Neural progenitor cell (in vitro differentiated cells): ENCODE results near the gene GDF7. TPM values are rescaled to one million over a fixed set of nuclear protein-coding genes. Genes with fewer than 3 reads are reported as not detected.
A peak's percentile ranks its signal among the peaks of the same experiment; 100 is the strongest.

Experiments
- DNase-seq: peaks from one replicate; pipeline ENCODE4 v3.0.0-alpha.2; 2016; ENCODE audit warnings: low spot score
- H2AFZ ChIP-seq: fragments of 200-600 bp; sonication (generic); replicated peaks from 2 replicates; pipeline ENCODE4 v1.6.1; 2016; ENCODE audit warnings: antibody characterized with exemption
- H3F3A ChIP-seq: fragments of 200-600 bp; sonication (generic); 2 replicates; pipeline ENCODE4 v1.6.1; 2016; ENCODE audit warnings: antibody characterized with exemption, low read depth
- H3K27ac ChIP-seq: fragments of 200-600 bp; sonication (generic); 2 replicates; pipeline ENCODE4 v1.5.1; 2016; ENCODE audit warnings: mild to moderate bottlenecking
- H3K27me3 ChIP-seq: fragments of 200-600 bp; sonication (generic); 2 replicates; pipeline ENCODE4 v1.6.1; 2016; ENCODE audit warnings: mild to moderate bottlenecking, moderate library complexity
- H3K36me3 ChIP-seq: fragments of 200-600 bp; sonication (generic); 2 replicates; pipeline ENCODE4 v1.5.1; 2016
- H3K4me1 ChIP-seq: fragments of 200-600 bp; sonication (generic); 2 replicates; pipeline ENCODE4 v1.6.1; 2016; ENCODE audit warnings: mixed run types
- H3K4me2 ChIP-seq: fragments of 200-600 bp; sonication (generic); 2 replicates; pipeline ENCODE4 v1.6.1; 2016
- H3K4me3 ChIP-seq: fragments of 200-600 bp; sonication (generic); 2 replicates; pipeline ENCODE4 v1.5.1; 2016
- H3K79me2 ChIP-seq: fragments of 200-600 bp; sonication (generic); 2 replicates; pipeline ENCODE4 v1.6.1; 2016; ENCODE audit warnings: low read depth
- H3K9ac ChIP-seq: fragments of 200-600 bp; sonication (generic); 2 replicates; pipeline ENCODE4 v1.6.1; 2016
- H3K9me3 ChIP-seq: fragments of 200-600 bp; sonication (generic); 2 replicates; pipeline ENCODE4 v1.5.1; 2016; ENCODE audit warnings: low read depth
- H4K20me1 ChIP-seq: fragments of 200-600 bp; sonication (generic); 2 replicates; pipeline ENCODE4 v1.6.1; 2016; ENCODE audit warnings: low read depth
- H3K27ac Mint-ChIP-seq: 3 replicates; pipeline ENCODE4 v1.8.0; 2021; ENCODE audit warnings: mixed read lengths
- H3K27me3 Mint-ChIP-seq: 2 replicates; pipeline ENCODE4 v1.8.0; 2022; ENCODE audit warnings: low read depth, mild to moderate bottlenecking, inconsistent platforms, moderate library complexity, mixed read lengths; ENCODE audit not compliant: insufficient read depth
- H3K36me3 Mint-ChIP-seq: 3 replicates; pipeline ENCODE4 v1.8.0; 2021; ENCODE audit warnings: mixed read lengths
- H3K4me1 Mint-ChIP-seq: 3 replicates; pipeline ENCODE4 v1.8.0; 2021; ENCODE audit warnings: mixed read lengths
- H3K4me3 Mint-ChIP-seq: 3 replicates; pipeline ENCODE4 v1.8.0; 2021; ENCODE audit warnings: mild to moderate bottlenecking, moderate library complexity, mixed read lengths
- H3K9me3 Mint-ChIP-seq: 3 replicates; pipeline ENCODE4 v1.8.0; 2020; ENCODE audit warnings: mixed read lengths
- EZH2 ChIP-seq: fragments of 200-600 bp; sonication (generic); IDR thresholded peaks from 2 replicates; pipeline ENCODE4 v1.6.1; 2017; ENCODE audit warnings: antibody characterized with exemption, mild to moderate bottlenecking, moderate library complexity
- EZH2phosphoT487 ChIP-seq: fragments of 200-600 bp; sonication (generic); IDR thresholded peaks from 2 replicates; pipeline ENCODE4 v1.6.1; 2017; ENCODE audit warnings: antibody characterized with exemption
- total RNA-seq: library from RNA; depleted of rRNA; stranded (reverse); fragments of >200 nt; gene quantifications from 2 replicates; pipeline ENCODE4 v1.2.3, GENCODE V29; 2015; ENCODE audit warnings: low replicate concordance
- TF ChIP-seq, protein P1 (sequence below): fragments of 200-600 bp; sonication (generic); IDR thresholded peaks from 2 replicates; pipeline ENCODE4 v1.5.1; 2017; ENCODE audit warnings: antibody characterized with exemption, mild to moderate bottlenecking

GDF7 gene
- total RNA-seq, 1 donor from 2014 or later, result not detected

DNA sequence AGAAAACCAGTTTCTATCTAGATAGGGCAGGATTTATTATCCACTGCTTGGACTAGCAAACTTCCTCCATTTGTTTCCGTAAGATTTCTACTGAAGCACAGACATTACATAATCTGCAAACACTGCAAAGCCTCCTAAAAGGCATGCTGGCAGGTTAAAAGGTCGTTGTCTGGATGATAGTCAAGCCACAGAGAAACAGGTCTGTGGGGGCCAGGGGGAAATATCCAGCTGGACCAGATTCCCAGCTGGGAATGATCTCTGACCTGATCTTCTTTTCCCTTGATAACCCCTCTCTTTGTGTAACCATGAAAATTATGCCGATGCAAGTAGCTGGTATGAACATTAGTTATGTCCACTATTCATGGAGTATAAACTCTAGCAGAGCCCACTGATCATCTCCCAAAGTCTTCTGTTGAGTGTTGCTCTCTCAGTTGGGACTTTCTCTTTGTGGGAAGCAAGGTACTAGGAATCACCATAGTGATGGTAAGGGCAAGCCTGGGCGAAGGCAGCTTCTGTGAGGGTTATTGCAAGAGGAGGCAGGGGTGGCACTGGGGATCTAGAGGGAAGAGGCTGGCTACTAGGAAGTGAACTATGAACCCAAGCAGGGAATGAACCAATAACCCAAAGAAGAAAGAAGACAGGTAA, 61.3 kb downstream of the GDF7 start:
- peaks cover 14% of the 10 kb centered on the region for H3K4me1 Mint-ChIP-seq
- peaks cover 13% of the 10 kb centered on the region for H3K36me3 Mint-ChIP-seq
- H2AFZ ChIP-seq, result no peak overlapping the region
- H3K9me3 ChIP-seq, result no peaks in the 10 kb centered on the region
- peaks cover 2% of the 10 kb centered on the region for H3K27me3 Mint-ChIP-seq
- H3K27ac Mint-ChIP-seq, result peak overlapping the region; percentile 47
- H3K4me3 ChIP-seq, result no peak overlapping the region
- DNase-seq, result peak; percentile 5
- H3K27me3 ChIP-seq, result no peaks in the 10 kb centered on the region
- no peak overlapping the region for H3K4me3 Mint-ChIP-seq
- no peaks in the 10 kb centered on the region for H3F3A ChIP-seq
- H3K9me3 Mint-ChIP-seq, result no peaks in the 10 kb centered on the region
- peaks cover 6% of the 10 kb centered on the region for H3K4me1 ChIP-seq
- H3K36me3 ChIP-seq, result peaks cover 3% of the 10 kb centered on the region
- no peak overlapping the region for H3K4me2 ChIP-seq
- no peaks in the 10 kb centered on the region for H4K20me1 ChIP-seq
- no peak overlapping the region for H3K9ac ChIP-seq
- TF ChIP-seq EZH2phosphoT487 (no peak), EZH2 (no peak)
- TF ChIP-seq, protein P1, sequence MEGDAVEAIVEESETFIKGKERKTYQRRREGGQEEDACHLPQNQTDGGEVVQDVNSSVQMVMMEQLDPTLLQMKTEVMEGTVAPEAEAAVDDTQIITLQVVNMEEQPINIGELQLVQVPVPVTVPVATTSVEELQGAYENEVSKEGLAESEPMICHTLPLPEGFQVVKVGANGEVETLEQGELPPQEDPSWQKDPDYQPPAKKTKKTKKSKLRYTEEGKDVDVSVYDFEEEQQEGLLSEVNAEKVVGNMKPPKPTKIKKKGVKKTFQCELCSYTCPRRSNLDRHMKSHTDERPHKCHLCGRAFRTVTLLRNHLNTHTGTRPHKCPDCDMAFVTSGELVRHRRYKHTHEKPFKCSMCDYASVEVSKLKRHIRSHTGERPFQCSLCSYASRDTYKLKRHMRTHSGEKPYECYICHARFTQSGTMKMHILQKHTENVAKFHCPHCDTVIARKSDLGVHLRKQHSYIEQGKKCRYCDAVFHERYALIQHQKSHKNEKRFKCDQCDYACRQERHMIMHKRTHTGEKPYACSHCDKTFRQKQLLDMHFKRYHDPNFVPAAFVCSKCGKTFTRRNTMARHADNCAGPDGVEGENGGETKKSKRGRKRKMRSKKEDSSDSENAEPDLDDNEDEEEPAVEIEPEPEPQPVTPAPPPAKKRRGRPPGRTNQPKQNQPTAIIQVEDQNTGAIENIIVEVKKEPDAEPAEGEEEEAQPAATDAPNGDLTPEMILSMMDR, result no peak
- H3K27ac ChIP-seq, result no peak overlapping the region
- no peaks in the 10 kb centered on the region for H3K79me2 ChIP-seq

Other genes with a start within 250 kb of the GDF7 start
- 16.1 and 28.7 TPM in 2 replicates for gene RHOB, start 220.1 kb upstream of the GDF7 start, total RNA-seq
- gene HS1BP3, start 16.0 kb upstream of the GDF7 start, total RNA-seq, result 10.0 and 19.5 TPM in 2 replicates
- 42.0 and 45.2 TPM in 2 replicates for gene LDAH, start 156.0 kb downstream of the GDF7 start, total RNA-seq